GM19023 (cell line): ENCODE data around the gene WNT6.
A peak's percentile ranks its signal among the peaks of the same experiment; 100 is the strongest.

Experiments used
- ATAC-seq: cut with Tn5 transposase; IDR thresholded peaks from one replicate; pipeline ENCODE4 v1.9.1; 2021; ENCODE audit warnings: mild to moderate bottlenecking, moderate library complexity; ENCODE audit not compliant: unreplicated experiment

Gene WNT6

DNA sequence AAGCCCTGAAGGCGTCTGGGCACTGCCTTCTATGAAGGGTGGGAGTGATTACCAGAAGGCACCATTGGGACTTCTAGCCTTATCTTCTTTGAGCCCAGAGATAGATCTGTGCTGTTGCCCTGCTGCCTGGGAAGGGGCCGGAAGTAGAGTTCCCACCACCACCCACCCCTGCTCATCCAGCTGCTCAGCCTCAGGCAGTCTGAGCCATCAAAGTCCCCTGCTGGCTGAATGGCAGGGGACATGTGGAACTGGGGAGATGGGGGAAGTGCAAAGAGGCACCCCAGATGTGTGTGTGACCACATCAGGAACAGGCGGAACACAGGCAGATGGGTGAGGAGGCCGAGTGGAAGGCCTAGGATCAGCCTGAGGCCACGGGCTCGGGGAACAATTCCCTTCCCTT, 17.7 kb downstream of the WNT6 start:
- no peak for ATAC-seq

DNA sequence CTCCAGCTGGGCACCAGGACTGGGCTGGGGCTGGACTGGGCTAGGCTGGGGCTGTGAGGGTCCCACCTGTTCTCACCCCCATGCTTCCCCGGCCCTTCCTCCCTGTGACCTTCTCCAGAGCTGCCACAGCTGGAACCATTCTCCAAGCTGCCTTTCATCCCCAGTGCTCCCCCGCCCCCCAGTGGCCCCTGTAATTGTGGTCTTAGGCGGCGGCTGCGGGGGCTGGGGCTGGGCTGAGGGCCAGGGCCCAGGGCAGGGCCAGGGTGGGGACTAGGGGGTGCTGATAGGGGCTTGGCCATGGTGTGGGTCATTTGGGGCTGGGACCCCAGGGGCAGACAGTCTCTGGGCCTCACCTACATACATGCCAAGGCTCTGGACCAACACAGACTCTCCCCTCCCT, 18.3 kb downstream of the WNT6 start:
- no peak for ATAC-seq

DNA sequence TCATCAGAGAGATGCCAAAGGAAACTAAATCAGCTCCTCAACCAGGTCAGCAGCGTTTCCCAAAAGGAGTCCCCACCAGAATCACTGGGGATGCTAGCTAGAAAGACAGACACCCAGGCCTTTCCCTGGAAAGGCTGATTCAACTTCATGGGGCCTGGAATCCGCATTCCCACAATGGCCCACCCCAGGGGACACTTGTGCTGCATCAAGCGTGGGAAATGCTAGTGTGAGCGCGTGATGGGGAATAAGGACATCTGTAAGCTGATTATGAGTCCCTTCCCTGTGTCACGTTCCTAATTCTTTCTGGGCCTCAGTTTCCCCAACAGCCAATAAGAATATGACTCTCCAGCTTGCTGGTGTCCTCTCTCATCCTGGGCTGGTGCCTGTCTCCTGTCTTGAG, 18.9 kb downstream of the WNT6 start:
- no peak for ATAC-seq

DNA sequence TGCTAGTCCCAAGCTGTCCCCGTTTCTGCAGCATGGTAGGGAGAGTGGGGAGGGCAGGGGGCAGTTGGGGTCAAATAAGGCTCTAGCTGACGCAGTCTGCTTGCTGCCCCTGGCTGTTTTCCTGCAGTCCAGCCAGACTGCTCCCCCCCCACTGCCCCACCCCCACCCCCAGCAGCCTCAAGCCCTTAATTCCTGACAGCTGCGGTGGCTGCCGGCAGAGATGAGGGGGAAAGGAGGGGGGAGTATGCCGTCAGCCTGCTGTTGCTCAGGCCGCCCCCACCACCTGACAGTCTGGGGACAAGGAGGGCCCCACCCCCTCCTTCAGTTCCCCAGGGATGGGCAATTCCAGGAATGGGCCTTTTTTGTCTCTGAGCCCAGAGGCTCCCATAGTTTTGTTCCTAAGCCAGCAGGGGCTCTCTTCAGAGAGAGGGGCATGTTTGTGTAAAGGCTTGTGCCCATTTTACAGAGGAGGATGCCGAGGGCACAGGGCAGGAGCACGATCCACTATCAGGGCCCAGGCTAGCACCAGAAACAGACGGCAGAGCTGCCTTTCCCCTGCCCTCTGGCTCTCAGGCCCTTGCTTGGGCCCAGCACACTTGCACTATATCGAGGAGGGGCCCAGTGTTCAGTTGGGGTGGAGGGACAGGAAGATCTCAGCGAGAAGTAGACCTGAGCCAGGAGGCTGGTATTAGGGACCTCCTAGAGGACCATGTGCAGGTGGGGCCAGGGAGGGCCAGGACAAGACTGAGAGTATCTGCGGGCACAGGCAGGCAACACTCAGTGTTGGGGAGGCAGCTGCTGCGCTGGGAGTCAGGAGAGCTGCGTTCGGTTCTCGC, 19.5 kb downstream of the WNT6 start:
- ATAC-seq = no peak

DNA sequence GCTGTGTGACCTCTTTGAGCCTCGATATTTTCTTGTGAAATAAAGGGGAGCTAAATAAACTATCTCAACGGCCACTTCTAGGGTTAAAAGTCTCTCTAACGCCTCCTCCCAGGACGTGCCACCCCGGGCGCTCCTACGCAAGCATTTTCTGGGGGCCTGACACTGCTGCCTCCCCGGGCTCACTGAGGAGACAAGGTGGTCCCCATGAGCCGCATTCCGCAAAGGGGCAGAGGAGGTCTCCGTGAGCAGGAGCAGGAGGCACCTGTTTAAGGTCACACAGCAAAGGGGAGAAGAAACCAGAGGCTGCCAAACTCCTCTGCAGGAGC, 20.1 kb downstream of the WNT6 start:
- peak; percentile 1 for ATAC-seq

DNA sequence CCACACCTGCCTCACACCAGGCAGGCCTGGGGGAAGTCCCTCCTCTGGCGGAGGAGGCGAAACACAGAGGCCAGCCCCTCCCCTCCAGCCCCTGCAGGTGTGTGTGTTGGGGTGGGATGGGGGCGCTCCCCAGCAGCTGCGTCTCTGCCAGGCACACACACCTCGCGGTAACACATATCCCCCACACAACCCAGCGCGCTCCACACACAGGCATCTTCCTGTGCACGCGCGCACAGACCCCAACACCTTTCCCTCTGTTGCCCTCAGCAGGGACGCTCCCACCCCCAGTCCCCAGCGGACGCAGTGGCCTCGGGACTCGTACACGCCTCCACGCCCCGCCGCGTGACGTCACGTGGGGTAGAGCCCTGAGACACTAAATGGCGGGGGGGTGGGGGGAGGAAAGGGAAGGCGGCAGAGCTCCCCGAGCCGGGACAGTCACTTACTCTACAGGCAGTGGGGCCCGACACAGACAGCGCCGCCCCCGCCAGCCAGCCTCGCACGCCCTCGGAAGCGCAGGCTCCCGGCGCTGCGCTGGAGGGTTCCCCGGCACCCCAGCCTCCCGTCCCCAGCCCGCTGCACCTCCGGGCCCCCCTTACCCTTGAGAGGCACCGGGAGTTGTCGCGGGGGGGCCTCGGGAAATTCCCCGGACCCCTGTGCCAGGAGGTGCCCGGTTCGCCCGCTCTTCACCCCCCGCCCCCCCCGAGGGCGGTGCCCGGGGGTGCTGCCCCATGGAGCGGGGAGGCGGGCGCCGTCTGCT, 20.7 kb downstream of the WNT6 start, which contains the start of gene WNT10A:
WNT10A (plus strand) TSS at position 751 of the 757 bp plus-strand sequence. CDS start 144 bp downstream, outside the sequence.
- peak; percentile 73 for ATAC-seq

DNA sequence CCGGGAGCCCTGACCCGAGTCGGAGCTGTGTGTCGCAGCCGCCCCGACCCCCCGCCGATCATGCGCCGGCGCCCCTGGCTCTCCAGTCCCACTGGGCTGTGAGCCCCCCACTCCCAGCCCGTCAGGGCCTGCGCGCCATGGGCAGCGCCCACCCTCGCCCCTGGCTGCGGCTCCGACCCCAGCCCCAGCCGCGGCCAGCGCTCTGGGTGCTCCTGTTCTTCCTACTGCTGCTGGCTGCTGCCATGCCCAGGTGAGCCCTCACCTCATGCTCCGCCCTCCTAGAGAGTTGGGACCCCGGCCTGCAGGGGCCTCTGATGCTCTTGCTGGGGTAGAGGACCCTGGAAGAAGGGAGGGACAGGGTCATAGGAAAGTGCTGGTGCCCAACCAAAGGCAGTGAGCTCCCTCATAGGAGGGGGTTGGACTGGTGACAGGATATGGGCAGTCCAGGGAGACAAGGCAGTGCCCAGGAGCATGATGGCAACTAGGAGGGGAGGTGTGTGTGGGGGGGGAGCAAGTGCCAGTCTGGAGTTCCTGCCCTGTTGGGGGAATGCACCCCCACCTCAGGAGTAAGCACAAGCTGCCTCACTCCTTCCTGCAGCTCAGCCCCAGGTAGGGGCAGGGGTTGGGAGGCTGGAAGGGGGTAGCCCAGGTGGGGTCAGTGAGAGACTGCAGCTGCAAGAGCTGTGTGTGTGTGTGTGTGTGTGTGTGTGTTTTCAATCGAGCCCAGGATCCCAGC, 21.4 kb downstream of the WNT6 start:
- ATAC-seq = no peak

DNA sequence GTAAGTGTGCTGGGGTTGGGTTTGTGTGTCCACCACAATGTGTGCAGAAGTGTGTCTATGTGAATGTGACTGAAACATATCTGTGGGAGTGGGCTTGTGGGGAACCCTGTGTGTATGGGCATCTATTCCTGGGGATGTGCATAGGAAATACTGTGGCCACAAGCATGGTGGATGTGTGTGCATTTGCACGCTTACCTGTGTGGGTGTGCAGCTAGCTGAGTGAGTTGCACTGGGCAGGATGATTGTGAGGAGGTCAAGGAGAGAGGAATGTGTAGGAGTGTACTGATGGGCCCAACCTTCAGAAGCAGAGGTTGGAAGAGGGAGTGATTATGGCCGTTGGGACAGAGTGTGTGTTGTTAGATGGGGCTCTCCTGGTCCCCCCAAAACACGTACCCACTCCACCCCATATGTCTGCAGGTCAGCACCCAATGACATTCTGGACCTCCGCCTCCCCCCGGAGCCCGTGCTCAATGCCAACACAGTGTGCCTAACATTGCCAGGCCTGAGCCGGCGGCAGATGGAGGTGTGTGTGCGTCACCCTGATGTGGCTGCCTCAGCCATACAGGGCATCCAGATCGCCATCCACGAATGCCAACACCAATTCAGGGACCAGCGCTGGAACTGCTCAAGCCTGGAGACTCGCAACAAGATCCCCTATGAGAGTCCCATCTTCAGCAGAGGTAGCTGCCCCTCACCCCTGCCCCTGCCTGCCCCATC, 22.3 kb downstream of the WNT6 start:
- no peak for ATAC-seq

DNA sequence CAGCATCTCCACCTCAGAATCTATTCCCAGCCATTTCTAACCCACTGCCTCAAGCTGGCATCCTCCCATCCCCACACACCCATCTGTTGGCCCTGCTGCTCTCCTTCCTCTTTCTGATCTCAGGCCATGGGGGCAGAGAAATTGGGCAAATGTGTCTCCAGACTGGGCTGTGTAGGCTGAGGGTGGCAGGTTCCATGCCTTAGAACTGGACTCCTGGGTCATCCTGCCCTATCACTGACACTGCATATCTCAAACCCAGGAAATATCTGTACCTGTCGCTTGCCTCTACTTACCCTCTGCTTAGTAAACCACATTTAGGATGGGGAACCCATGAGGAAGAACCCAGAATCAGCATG, 22.8 kb downstream of the WNT6 start:
- no peak for ATAC-seq

DNA sequence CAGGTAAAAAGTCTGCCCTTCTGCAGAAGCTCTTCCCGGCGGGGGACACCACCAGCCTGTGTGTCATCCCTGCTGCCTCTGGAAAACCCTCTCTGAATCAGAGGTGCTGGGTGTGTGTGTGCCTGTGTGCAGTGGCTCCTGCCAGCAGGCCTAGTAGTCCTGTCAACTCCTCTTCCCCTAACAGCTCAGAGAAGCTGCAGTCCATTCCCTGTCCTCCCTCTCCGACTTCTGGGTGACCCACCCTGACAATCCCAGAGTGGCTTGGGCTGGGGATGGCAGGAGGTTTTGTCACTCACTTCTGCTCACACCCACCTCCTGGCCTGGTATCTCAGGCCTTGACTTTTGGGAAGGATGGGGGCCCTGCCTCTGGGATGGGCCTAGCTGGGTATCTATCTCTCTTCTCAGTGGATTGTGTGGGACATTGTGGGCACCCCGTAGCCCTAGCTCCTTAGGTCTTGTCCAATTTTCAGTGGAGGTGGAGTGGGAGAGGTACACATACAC, 23.3 kb downstream of the WNT6 start:
- no peak for ATAC-seq

DNA sequence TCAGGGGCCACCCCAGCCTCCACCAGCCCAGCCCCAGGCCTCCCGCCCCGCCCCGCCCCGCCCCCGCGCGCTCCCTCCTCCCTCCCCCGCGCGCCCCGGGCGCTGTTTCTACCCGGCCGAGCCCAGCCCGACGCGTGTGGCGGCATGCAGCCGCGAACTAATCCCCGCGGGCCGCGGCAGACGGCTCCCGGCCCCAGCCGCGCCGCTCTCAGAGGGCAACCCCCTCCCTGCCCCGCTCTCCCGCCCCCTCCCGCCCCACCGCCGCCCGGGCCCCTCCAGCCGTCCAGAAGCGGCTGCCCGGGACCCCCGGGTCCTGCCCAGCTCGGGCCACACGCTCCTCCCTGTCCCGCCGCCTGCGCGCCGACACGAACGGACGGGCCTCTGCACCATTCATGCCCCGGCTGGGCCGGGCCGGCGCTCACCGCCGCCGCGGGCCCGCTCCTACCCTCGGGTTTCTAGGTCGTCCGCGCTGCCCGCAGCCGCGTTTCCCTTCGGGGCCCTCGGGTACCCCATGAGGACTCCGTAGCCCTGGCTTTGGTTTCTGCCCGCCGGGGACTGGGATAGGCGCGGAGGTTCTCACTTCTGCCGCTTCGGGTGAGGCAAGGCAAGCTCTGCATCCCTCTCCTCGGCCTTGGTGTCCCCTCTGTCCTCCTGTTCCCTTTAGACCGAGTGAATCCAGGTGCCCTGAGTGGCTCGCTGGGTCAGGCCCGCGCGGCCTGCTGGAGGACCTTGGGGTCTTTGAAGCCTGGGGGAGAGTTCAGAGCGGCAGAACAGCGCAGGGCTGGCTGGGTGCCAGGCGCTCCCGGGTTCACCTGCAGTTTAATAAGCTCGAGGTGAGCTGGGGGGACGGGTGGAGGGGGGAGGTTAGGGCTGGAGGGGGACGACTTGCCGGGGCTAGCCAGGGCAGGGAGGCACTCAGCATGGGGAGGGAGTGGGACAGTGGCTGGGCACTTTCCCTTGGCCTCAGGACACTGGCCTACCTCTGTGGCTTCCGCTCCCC, 24.2 kb downstream of the WNT6 start:
- ATAC-seq = no peak

DNA sequence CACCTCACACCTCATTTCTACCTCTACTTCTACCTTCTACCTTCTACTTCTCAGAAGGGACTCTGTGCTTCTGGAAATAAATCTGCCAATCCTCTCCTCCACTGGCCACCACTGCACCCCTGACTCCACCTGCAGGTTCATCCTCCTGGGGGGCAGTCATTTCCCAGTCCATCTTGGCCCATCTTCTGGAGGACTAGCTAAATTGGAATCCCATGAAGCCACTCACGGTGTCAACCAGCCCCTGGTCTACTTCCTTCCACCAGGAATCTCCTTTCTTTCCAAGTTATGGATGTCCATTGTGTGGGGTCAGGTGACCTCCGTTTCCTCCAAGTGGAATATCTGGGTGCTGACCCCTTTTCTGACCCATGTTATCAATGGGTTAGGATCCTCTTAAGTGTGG, 24.9 kb downstream of the WNT6 start:
- ATAC-seq = no peak

DNA sequence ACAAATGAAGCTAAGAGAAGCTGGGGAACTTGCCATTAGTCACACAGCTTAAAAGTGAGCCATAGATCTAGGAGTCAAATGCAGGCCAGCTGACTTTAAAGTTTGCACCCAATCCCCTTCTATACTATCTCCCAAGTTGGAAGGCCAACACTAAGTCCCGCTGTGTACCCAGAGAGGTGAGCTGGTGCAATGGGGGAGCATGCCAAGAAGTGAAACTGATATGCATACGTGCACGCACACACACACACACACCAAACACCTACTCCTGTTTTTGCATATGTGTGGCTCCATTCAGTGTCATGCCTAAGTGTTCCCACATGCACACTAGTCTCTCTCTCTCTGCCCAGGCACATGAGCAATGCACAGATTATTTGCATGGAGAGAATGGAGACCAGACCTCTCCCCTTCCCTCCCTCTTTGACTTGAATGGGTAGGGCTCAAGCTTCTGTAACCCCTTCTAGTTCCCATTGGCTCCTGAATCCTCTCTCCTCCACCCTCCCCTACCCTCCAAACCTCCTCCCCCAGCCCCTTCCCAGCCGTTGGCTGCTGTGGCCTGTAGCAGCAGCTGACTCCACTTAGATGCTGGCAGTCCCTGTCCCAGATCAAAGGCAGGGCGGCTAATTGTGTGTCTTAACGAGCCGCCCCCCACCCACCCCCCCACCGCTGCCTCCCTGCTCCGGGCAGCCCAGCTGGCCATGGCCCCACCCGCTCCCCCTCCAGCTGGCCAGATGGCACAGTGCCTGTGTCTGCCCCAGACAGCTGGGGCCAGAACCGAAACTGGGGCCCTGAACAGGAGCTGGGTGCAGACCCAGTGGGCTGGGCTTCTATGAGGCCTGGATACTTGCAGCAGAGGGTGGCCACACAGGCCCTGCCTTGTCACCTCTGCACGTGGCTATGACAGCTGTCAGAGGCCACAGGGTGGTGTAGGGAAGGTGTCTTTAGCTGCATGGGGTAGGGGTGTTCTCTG, 26.7 kb downstream of the WNT6 start:
- peak; percentile 65 for ATAC-seq

DNA sequence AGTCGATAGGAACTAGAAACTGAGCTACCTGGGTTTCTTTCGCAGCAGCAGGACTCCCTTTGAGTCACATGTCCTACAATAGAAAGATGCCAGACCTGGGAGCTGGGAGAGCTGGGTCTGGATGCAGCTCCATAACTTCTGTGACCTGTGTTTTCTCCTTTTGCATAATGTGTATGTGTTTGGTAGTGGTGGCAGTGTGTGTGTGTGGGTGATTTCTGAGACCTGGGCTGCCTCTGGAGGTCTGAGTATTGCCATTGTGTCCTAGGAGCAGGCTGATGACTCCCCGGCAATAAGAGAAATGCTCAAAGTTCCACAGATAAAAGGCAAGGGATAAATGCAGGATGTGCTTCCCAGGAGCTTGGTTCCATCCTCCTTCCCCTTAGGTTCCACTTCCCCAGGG, 27.5 kb downstream of the WNT6 start:
- ATAC-seq = no peak

DNA sequence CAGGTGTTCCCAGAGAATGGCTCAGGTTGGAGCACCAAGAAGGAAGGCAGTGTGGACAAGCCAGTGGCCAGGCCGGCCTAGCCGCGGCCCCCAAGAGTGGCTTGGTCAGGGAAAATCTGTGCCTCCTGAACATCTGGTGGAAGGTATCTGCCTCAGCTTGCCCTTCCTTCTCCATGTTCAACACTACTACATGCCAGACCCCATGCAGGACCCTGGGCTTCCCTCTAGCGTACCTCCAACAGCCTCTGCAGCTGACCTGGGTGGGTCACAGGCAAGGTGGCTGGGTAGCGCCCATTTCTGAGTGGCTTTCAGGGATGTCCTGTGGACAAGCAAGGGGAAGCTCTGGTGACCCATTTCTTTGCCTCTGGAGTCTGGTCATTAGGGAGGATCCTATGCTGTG, 28.7 kb downstream of the WNT6 start:
- no peak for ATAC-seq

DNA sequence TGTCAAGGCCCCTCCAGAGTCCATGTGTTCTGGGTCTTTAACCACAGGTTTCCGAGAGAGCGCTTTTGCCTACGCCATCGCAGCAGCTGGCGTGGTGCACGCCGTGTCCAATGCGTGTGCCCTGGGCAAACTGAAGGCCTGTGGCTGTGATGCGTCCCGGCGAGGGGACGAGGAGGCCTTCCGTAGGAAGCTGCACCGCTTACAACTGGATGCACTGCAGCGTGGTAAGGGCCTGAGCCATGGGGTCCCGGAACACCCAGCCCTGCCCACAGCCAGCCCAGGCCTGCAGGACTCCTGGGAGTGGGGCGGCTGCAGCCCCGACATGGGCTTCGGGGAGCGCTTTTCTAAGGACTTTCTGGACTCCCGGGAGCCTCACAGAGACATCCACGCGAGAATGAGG, 30.3 kb downstream of the WNT6 start:
- no peak for ATAC-seq

DNA sequence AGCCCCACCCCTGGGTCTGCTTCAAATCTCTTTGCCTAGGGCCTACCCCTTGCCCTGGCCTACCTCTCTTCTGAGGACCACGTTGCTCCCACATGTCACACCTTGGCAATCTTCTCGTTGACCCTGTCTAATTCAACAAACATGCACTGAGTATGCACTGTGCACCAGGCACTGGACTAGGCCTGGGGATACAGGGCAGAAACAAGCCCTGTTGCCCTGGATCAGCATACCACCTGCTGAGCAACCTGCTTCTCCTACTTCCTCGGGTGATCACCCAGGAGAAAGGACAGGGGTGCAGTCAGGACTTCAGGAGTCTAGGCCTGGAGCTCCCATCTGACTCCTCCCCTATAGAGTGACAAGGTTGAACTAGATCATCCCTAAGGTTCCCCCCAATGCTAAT, 30.8 kb downstream of the WNT6 start:
- ATAC-seq = no peak

DNA sequence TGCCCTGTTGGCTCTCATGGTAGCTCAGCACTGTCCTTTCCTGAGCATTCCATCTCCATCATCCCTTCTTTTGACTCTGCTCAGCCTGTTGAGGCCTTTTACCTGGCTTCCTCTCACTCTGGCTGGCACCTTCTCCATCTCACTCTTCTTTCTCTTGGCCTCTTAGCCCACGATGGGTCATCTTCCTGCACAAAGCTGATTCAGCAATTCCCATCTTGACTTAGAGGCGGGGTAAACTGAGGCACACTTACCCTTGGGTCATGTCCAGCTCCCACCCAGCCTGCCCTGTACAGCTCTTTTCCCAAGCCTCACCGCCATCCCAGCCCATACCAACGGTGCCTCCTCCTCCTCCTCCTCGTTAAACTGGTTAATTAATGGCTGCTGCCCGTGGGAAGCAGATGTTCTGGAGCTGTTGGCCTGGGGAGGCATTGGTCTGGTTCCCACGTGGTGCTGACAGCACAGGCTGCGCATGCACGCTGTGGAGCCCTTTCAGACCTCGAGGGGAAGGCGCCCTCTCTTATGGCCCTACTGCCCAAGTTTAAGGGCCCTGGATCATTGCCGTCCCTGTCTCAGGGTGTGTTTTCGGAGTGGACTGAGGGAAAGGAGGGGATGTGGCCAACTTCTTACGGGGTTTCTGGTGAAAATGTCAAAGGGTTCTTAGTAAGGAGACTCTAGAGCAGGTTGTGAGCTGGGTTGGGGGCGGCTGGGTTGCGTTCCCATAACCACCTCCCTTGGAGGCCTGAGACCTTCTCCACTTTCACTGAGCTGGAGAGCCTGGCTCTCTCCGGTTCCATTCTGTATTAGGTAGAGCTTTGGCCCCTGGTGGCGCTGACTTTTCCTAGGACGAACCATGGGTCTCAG, 31.9 kb downstream of the WNT6 start:
- ATAC-seq = no peak
